Activated T-helper 2 cell treated with anti-CD3 and anti-CD28 coated beads, Interferon-gamma antibody, Interleukin-2, Interleukin-4, amounts not matched to agents 10 μg/mL and 5 μg/mL and 100 μg/mL, durations not matched to agents 14 hours and 24 hours and 36 hours (primary cell): ENCODE data around the gene CD86. TPM values are rescaled to one million over a fixed set of nuclear protein-coding genes. Genes with fewer than 3 reads are reported as not detected.

Experiments used
- DNase-seq: peaks from one replicate; pipeline ENCODE4 v3.0.0; 2021; ENCODE audit warnings: low spot score
- H3K27ac Mint-ChIP-seq: one replicate; pipeline ENCODE4 v1.8.0; 2021; ENCODE audit warnings: mixed read lengths
- H3K27me3 Mint-ChIP-seq: one replicate; pipeline ENCODE4 v1.8.0; 2021; ENCODE audit warnings: low read depth, mixed read lengths
- H3K36me3 Mint-ChIP-seq: one replicate; pipeline ENCODE4 v1.8.0; 2021; ENCODE audit warnings: low read depth, mixed read lengths
- H3K4me1 Mint-ChIP-seq: one replicate; pipeline ENCODE4 v1.8.0; 2021; ENCODE audit warnings: low read depth, mixed read lengths
- H3K4me3 Mint-ChIP-seq: one replicate; pipeline ENCODE4 v1.8.0; 2021; ENCODE audit warnings: low read depth, mild to moderate bottlenecking, moderate library complexity, mixed read lengths
- H3K9me3 Mint-ChIP-seq: one replicate; pipeline ENCODE4 v1.8.0; 2021; ENCODE audit warnings: mixed read lengths
- intact Hi-C: fragments of 100-400 bp; cut with micrococcal nuclease; formaldehyde crosslinking; loops from one replicate; pipeline ENCODE4 v1.15.1; 2023
- total RNA-seq: library from RNA; stranded (reverse); gene quantifications from 2 replicates; pipeline ENCODE4 v1.2.3, GENCODE V29; 2022

CD86 gene
- total RNA-seq, 1 donor from 2014 or later = 6.8 TPM

GRCh38 chr3:122081543-122082247 lies 26.5 kb downstream of the CD86 start:
- DNase-seq = no peak
- Mint-ChIP-seq H3K27ac (peak overlapping the region; percentile 74), H3K9me3 (no peaks in the 10 kb centered on the region), H3K27me3 (no peaks in the 10 kb centered on the region), H3K4me1 (peaks cover 85% of the 10 kb centered on the region), H3K4me3 (no peak overlapping the region), H3K36me3 (peaks cover 20% of the 10 kb centered on the region)
- intact Hi-C loops = no loop called here

- H3K9me3 Mint-ChIP-seq = no peaks in the 10 kb centered on the region
- peaks cover 22% of the 10 kb centered on the region for H3K36me3 Mint-ChIP-seq
- intact Hi-C loops = no loop called here
- no peaks in the 10 kb centered on the region for H3K27me3 Mint-ChIP-seq
- H3K27ac Mint-ChIP-seq = peak overlapping the region; percentile 74
- H3K4me3 Mint-ChIP-seq = no peak overlapping the region
- DNase-seq = no peak
- H3K4me1 Mint-ChIP-seq = peaks cover 85% of the 10 kb centered on the region
These were observed 27.2 kb downstream of the CD86 start for GRCh38 chr3:122082357-122082756.

GRCh38 chr3:122084799-122085198 lies 29.6 kb downstream of the CD86 start:
- Mint-ChIP-seq H3K36me3 (peaks cover 26% of the 10 kb centered on the region), H3K27me3 (no peaks in the 10 kb centered on the region), H3K9me3 (no peaks in the 10 kb centered on the region), H3K4me1 (peaks cover 77% of the 10 kb centered on the region), H3K4me3 (no peak overlapping the region), H3K27ac (peak overlapping the region; percentile 87)
- intact Hi-C loops = loop anchor here (1.0 kb wide), 2 partner anchors 8 to 9 kb away; no protein-coding TSS in a partner anchor
- no peak for DNase-seq

- peaks cover 22% of the 10 kb centered on the region for H3K36me3 Mint-ChIP-seq
- H3K27me3 Mint-ChIP-seq = no peaks in the 10 kb centered on the region
- intact Hi-C loops = no loop called here
- DNase-seq = no peak
- peak overlapping the region; percentile 87 for H3K27ac Mint-ChIP-seq
- peaks cover 73% of the 10 kb centered on the region for H3K4me1 Mint-ChIP-seq
- no peaks in the 10 kb centered on the region for H3K9me3 Mint-ChIP-seq
- no peak overlapping the region for H3K4me3 Mint-ChIP-seq
These were observed 30.5 kb downstream of the CD86 start for GRCh38 chr3:122085673-122086072.

- DNase-seq = no peak
- peaks cover 23% of the 10 kb centered on the region for H3K36me3 Mint-ChIP-seq
- no peak overlapping the region for H3K27ac Mint-ChIP-seq
- intact Hi-C loops = no loop called here
- H3K9me3 Mint-ChIP-seq = no peaks in the 10 kb centered on the region
- H3K27me3 Mint-ChIP-seq = no peaks in the 10 kb centered on the region
- H3K4me3 Mint-ChIP-seq = no peak overlapping the region
- H3K4me1 Mint-ChIP-seq = peaks cover 72% of the 10 kb centered on the region
These were observed 33.4 kb downstream of the CD86 start for GRCh38 chr3:122088531-122088930.

GRCh38 chr3:122091602-122092295 lies 36.6 kb downstream of the CD86 start:
- intact Hi-C loops = loop anchor here (1.0 to 10.0 kb wide), 6 partner anchors 7 to 437 kb away; partner anchors contain the start of gene GOLGB1
- H3K27me3 Mint-ChIP-seq = no peaks in the 10 kb centered on the region
- peaks cover 22% of the 10 kb centered on the region for H3K36me3 Mint-ChIP-seq
- peak overlapping the region; percentile 3 for H3K4me3 Mint-ChIP-seq
- H3K4me1 Mint-ChIP-seq = peaks cover 65% of the 10 kb centered on the region
- no peak for DNase-seq
- peak overlapping the region; percentile 85 for H3K27ac Mint-ChIP-seq
- no peaks in the 10 kb centered on the region for H3K9me3 Mint-ChIP-seq

GRCh38 chr3:122092460-122093165 lies 37.5 kb downstream of the CD86 start:
- Mint-ChIP-seq H3K27me3 (no peaks in the 10 kb centered on the region), H3K27ac (peak overlapping the region; percentile 85), H3K4me3 (peak overlapping the region; percentile 3), H3K4me1 (peaks cover 57% of the 10 kb centered on the region), H3K9me3 (no peaks in the 10 kb centered on the region), H3K36me3 (peaks cover 17% of the 10 kb centered on the region)
- intact Hi-C loops = loop anchor here (1.0 to 10.0 kb wide), 6 partner anchors 8 to 438 kb away; partner anchors contain the start of gene GOLGB1
- peak; percentile 62 for DNase-seq

GRCh38 chr3:122094125-122094524 lies 39.0 kb downstream of the CD86 start:
- no peak for DNase-seq
- H3K9me3 Mint-ChIP-seq = no peaks in the 10 kb centered on the region
- peaks cover 10% of the 10 kb centered on the region for H3K36me3 Mint-ChIP-seq
- intact Hi-C loops = loop anchor here (5.0 to 10.0 kb wide), 3 partner anchors 97 to 439 kb away; partner anchors contain the start of gene GOLGB1
- H3K4me1 Mint-ChIP-seq = peaks cover 48% of the 10 kb centered on the region
- peak overlapping the region; percentile 96 for H3K27ac Mint-ChIP-seq
- H3K27me3 Mint-ChIP-seq = no peaks in the 10 kb centered on the region
- H3K4me3 Mint-ChIP-seq = peak overlapping the region; percentile 48

- Mint-ChIP-seq H3K36me3 (peaks cover 10% of the 10 kb centered on the region), H3K9me3 (no peaks in the 10 kb centered on the region), H3K27ac (peak overlapping the region; percentile 96), H3K4me1 (peaks cover 48% of the 10 kb centered on the region), H3K4me3 (no peak overlapping the region), H3K27me3 (no peaks in the 10 kb centered on the region)
- intact Hi-C loops = loop anchor here (5.0 to 10.0 kb wide), 3 partner anchors 97 to 440 kb away; partner anchors contain the start of gene GOLGB1
- no peak for DNase-seq
These were observed 39.5 kb downstream of the CD86 start for GRCh38 chr3:122094693-122095092.

GRCh38 chr3:122097141-122097540 lies 42.0 kb downstream of the CD86 start:
- Mint-ChIP-seq H3K36me3 (peaks cover 7% of the 10 kb centered on the region), H3K27ac (no peak overlapping the region), H3K4me3 (no peak overlapping the region), H3K4me1 (peaks cover 45% of the 10 kb centered on the region), H3K9me3 (no peaks in the 10 kb centered on the region), H3K27me3 (no peaks in the 10 kb centered on the region)
- DNase-seq = no peak
- intact Hi-C loops = loop anchor here (10.0 kb wide), 2 partner anchors 352 to 442 kb away; partner anchors contain the start of gene GOLGB1

- no peak for DNase-seq
- intact Hi-C loops = loop anchor here (10.0 kb wide), 2 partner anchors 354 to 444 kb away; partner anchors contain the start of gene GOLGB1
- Mint-ChIP-seq H3K4me1 (peaks cover 44% of the 10 kb centered on the region), H3K36me3 (peaks cover 3% of the 10 kb centered on the region), H3K27me3 (no peaks in the 10 kb centered on the region), H3K9me3 (no peaks in the 10 kb centered on the region), H3K4me3 (no peak overlapping the region), H3K27ac (no peak overlapping the region)
These were observed 43.4 kb downstream of the CD86 start for GRCh38 chr3:122098611-122099010.

- Mint-ChIP-seq H3K4me1 (peaks cover 44% of the 10 kb centered on the region), H3K9me3 (no peaks in the 10 kb centered on the region)
These were observed 44.1 kb downstream of the CD86 start for GRCh38 chr3:122099255-122099654.

More at GRCh38 chr3:122099255-122099654, 44.1 kb downstream of the CD86 start:
- Mint-ChIP-seq H3K27me3 (no peaks in the 10 kb centered on the region), H3K36me3 (no peaks in the 10 kb centered on the region), H3K27ac (no peak overlapping the region), H3K4me3 (no peak overlapping the region)
- no peak for DNase-seq
- intact Hi-C loops = loop anchor here (10.0 kb wide), 2 partner anchors 354 to 444 kb away; partner anchors contain the start of gene GOLGB1
